NOMO-1 treated with DMSO at 0.1 percent for 48 hours (cell line): ENCODE results near the gene SH2D1B.

Source experiments
- DNase-seq: peaks from one replicate; lab custom pipeline; 2025; ENCODE audit not compliant: unreplicated experiment; lab: John Stamatoyannopoulos, UW

SH2D1B gene

GRCh38 chr1:162400790-162401355, 11.1 kb downstream of the SH2D1B start:
- DNase-seq = no peak

- DNase-seq = no peak
These were observed 12.8 kb downstream of the SH2D1B start for GRCh38 chr1:162398999-162399580.

- no peak for DNase-seq
These were observed 13.9 kb downstream of the SH2D1B start for GRCh38 chr1:162397943-162398560.

GRCh38 chr1:162397039-162397448, 14.9 kb downstream of the SH2D1B start:
- no peak for DNase-seq

- DNase-seq = no peak
These were observed 15.6 kb downstream of the SH2D1B start for GRCh38 chr1:162396201-162396906.

- DNase-seq = peak; percentile 47
These were observed 20.0 kb downstream of the SH2D1B start for GRCh38 chr1:162391790-162392563.

GRCh38 chr1:162390396-162391185, 21.3 kb downstream of the SH2D1B start:
- no peak for DNase-seq

- DNase-seq = no peak
These were observed 22.0 kb downstream of the SH2D1B start for GRCh38 chr1:162389971-162390370.

- DNase-seq = no peak
These were observed 22.7 kb downstream of the SH2D1B start for GRCh38 chr1:162389021-162389818.

GRCh38 chr1:162388615-162389014, 23.3 kb downstream of the SH2D1B start:
- no peak for DNase-seq

GRCh38 chr1:162388083-162388594, 23.8 kb downstream of the SH2D1B start:
- DNase-seq = no peak

- DNase-seq = no peak
These were observed 24.5 kb downstream of the SH2D1B start for GRCh38 chr1:162387226-162388082.

- no peak for DNase-seq
These were observed 25.4 kb downstream of the SH2D1B start for GRCh38 chr1:162386292-162387225.

GRCh38 chr1:162385702-162386101, 26.2 kb downstream of the SH2D1B start:
- DNase-seq = no peak

GRCh38 chr1:162385280-162385623, 26.7 kb downstream of the SH2D1B start:
- DNase-seq = no peak

- DNase-seq = no peak
These were observed 27.2 kb downstream of the SH2D1B start for GRCh38 chr1:162384601-162385279.

GRCh38 chr1:162384116-162384515, 27.8 kb downstream of the SH2D1B start:
- no peak for DNase-seq
